Measurements from ENCODE around the gene KCNIP4.

DNA sequence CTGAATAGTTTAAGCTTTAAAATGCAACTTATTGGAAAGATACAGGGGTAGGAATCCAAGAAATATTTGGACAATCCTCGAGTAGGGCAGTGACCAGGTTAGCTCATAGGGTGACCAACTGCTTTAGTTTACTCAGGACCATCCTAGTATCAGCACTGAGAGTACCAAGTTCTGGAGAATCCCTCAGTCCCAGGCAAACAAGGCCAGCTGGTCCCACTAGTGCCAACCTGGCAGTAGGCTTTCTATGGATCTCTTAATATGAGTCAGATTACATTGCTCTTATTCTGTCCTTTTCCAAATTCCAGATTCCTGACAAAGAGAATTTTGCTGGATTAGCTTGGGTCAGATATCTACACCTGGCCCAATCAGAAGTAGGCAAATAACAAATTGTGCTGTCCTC lies 493.7 kb downstream of the KCNIP4 start:
- TF ChIP-seq POLR2A (IDR thresholded peaks at IDR 0.05), result no peak
- TF ChIP-seq, protein P1, sequence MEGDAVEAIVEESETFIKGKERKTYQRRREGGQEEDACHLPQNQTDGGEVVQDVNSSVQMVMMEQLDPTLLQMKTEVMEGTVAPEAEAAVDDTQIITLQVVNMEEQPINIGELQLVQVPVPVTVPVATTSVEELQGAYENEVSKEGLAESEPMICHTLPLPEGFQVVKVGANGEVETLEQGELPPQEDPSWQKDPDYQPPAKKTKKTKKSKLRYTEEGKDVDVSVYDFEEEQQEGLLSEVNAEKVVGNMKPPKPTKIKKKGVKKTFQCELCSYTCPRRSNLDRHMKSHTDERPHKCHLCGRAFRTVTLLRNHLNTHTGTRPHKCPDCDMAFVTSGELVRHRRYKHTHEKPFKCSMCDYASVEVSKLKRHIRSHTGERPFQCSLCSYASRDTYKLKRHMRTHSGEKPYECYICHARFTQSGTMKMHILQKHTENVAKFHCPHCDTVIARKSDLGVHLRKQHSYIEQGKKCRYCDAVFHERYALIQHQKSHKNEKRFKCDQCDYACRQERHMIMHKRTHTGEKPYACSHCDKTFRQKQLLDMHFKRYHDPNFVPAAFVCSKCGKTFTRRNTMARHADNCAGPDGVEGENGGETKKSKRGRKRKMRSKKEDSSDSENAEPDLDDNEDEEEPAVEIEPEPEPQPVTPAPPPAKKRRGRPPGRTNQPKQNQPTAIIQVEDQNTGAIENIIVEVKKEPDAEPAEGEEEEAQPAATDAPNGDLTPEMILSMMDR (IDR thresholded peaks at IDR 0.05), result no peak
